ENCODE data around the gene SCD5.

DNA sequence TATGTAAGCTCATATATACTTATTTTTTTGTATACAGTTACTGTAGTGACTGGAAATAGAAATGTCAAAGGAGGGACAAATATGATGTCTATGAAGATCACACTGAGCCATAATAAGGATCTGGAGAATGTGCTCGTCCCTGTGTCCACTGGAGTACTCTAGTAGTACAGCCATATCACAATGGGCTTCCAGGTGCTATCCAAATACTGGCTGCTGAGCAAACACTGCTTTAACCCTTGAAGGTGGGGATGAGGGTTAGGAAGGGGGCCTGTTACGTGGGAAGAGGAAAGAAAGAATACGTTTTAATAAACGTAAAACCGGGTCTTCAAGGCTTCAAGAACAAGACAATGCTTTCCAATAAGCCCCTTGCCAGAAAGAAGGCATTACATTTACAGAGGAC, 207.0 kb downstream of the SCD5 start:
- no peak for TF ChIP-seq CTCF (conservative IDR thresholded peaks at IDR 0.05 in 1 of 2, IDR thresholded peaks at IDR 0.05 in 1 of 2; ENCODE audit: extremely low read depth in 1 of 2, insufficient read depth in 1 of 2, low read depth in 1 of 2, low read length in 2 of 2)
- TF ChIP-seq EZH2 (IDR thresholded peaks at IDR 0.05; ENCODE audit: borderline replicate concordance, low read length), result no peak
